K562 (cell line): Measurements from ENCODE around the gene PRICKLE4. TPM values are rescaled to one million over a fixed set of nuclear protein-coding genes. Genes with fewer than 3 reads are reported as not detected.

Experiments
- ARID3B ChIP-seq: fragments of 250-450 bp; sonication (Bioruptor Pico); IDR thresholded peaks from 2 replicates; pipeline ENCODE4 v1.4.0; 2020; ENCODE audit warnings: borderline replicate concordance
- ARNT ChIP-seq, 2 experiments: fragments of 450-650 bp; IDR thresholded peaks; 2 replicates each; pipeline ENCODE4 v1.6.1; 2016; ENCODE audit warnings: mild to moderate bottlenecking in 1 of 2
- CTBP1 ChIP-seq: fragments of 450-650 bp; IDR thresholded peaks from 2 replicates; pipeline ENCODE4 v1.6.1; 2016; ENCODE audit warnings: borderline replicate concordance
- ELK1 ChIP-seq: sonication (generic); formaldehyde crosslinking; IDR thresholded peaks from 2 replicates; pipeline ENCODE4 v1.8.1; 2022; ENCODE audit warnings: missing genetic modification reagents
- EP400 ChIP-seq: fragments of 450-650 bp; IDR thresholded peaks from 2 replicates; pipeline ENCODE4 v1.6.1; 2017; ENCODE audit warnings: antibody characterized with exemption, mild to moderate bottlenecking, moderate library complexity
- FIP1L1 ChIP-seq: fragments of 200-400 bp; formaldehyde crosslinking; IDR thresholded peaks from 2 replicates; pipeline ENCODE4 v1.6.1; 2018; ENCODE audit warnings: mild to moderate bottlenecking, low read depth, low read length; ENCODE audit not compliant: poor library complexity, severe bottlenecking
- HDAC8 ChIP-seq: fragments of 450-650 bp; IDR thresholded peaks from 2 replicates; pipeline ENCODE4 v1.6.1; 2016; ENCODE audit warnings: mild to moderate bottlenecking, missing genetic modification characterization, moderate library complexity, missing compliant biosample characterization
- HMG20B ChIP-seq: fragments of 250-450 bp; sonication (Bioruptor Pico); IDR thresholded peaks from 2 replicates; pipeline ENCODE4 v1.5.0; 2021; ENCODE audit warnings: mild to moderate bottlenecking
- HNRNPK ChIP-seq: fragments of 200-400 bp; formaldehyde crosslinking; IDR thresholded peaks from one replicate; pipeline ENCODE4 v1.6.1; 2018; ENCODE audit warnings: mild to moderate bottlenecking, low read depth, low read length; ENCODE audit not compliant: poor library complexity, severe bottlenecking
- HNRNPLL ChIP-seq: fragments of 200-400 bp; formaldehyde crosslinking; IDR thresholded peaks from 2 replicates; pipeline ENCODE4 v1.6.1; 2017; ENCODE audit warnings: low read length, low read depth, mild to moderate bottlenecking; ENCODE audit not compliant: poor library complexity, severe bottlenecking
- MAZ ChIP-seq, 2 experiments: fragments of 450-650 bp in 1 of 2; sonication (generic) in 1 of 2; formaldehyde crosslinking; IDR thresholded peaks in 1 of 2; conservative IDR thresholded peaks in 1 of 2; 2 replicates each; pipeline versions ENCODE4 v1.4.0 to v1.5.0; 2020; ENCODE audit warnings: mild to moderate bottlenecking in 1 of 2, missing genetic modification reagents in 1 of 2
- MXD1 ChIP-seq: fragments of 250-450 bp; sonication (Bioruptor Pico); IDR thresholded peaks from 2 replicates; pipeline ENCODE4 v1.8.0; 2021; ENCODE audit warnings: borderline replicate concordance, mild to moderate bottlenecking, moderate library complexity; ENCODE audit not compliant: poor library complexity, severe bottlenecking
- NR2C2 ChIP-seq, 2 experiments: fragments of 200-800 bp in 1 of 2; sonication (Bioruptor generic) in 1 of 2; sonication (generic) in 1 of 2; formaldehyde crosslinking in 1 of 2; IDR thresholded peaks; 2 replicates each; pipeline versions ENCODE4 v1.6.1 to v1.8.0; 2016 to 2022; ENCODE audit warnings: mild to moderate bottlenecking in 1 of 2, missing compliant biosample characterization in 1 of 2, missing genetic modification characterization in 1 of 2, missing genetic modification reagents in 1 of 2
- PHF21A ChIP-seq: fragments of 450-650 bp; IDR thresholded peaks from 2 replicates; pipeline ENCODE4 v1.6.1; 2017; ENCODE audit warnings: low read depth, borderline replicate concordance
- RBM22 ChIP-seq: fragments of 200-400 bp; formaldehyde crosslinking; IDR thresholded peaks from 2 replicates; pipeline ENCODE4 v1.6.1; 2018; ENCODE audit warnings: low read length, low read depth; ENCODE audit not compliant: poor library complexity, severe bottlenecking
- RNF2 ChIP-seq: sonication (generic); IDR thresholded peaks from 2 replicates; pipeline ENCODE4 v1.6.1; 2016
- SP1 ChIP-seq: sonication (generic); formaldehyde crosslinking; IDR thresholded peaks from 2 replicates; pipeline ENCODE4 v1.8.1; 2022; ENCODE audit warnings: mild to moderate bottlenecking, missing genetic modification reagents
- TCF3 ChIP-seq: sonication (generic); formaldehyde crosslinking; IDR thresholded peaks from 2 replicates; pipeline ENCODE4 v1.4.0; 2020; ENCODE audit warnings: mild to moderate bottlenecking, missing genetic modification reagents
- ZNF76 ChIP-seq: fragments of 250-450 bp; sonication (Bioruptor Pico); IDR thresholded peaks from 2 replicates; pipeline ENCODE4 v1.4.0; 2020; ENCODE audit warnings: mild to moderate bottlenecking, moderate library complexity, borderline replicate concordance
- polyA plus RNA-seq, 8 experiments: library from polyadenylated mRNA; depleted of rRNA in 4 of 8; stranded (reverse) in 5 of 8; unstranded in 3 of 8; fragments of >200 nt; fragmentation: Nextera tagmentation in 2 of 8; fragmentation: Illumina TruSeq in 1 of 8; extraction: Ambion mirVana in 2 of 8; extraction: Trizol in 1 of 8; gene quantifications; 2 replicates each; pipeline versions ENCODE4 v1.2.1 to v1.2.3, GENCODE V29; 2011 to 2014; ENCODE audit warnings: inconsistent platforms in 1 of 8, missing spikeins in 1 of 8
- total RNA-seq, 7 experiments: library from RNA; depleted of rRNA in 6 of 7; stranded (reverse); fragments of >200 nt in 6 of 7; fragmentation: Illumina TruSeq in 2 of 7; extraction: Trizol in 2 of 7; gene quantifications; 2 replicates each; pipeline versions ENCODE4 v1.2.1 to v1.2.3, GENCODE V29; 2011 to 2021; ENCODE audit warnings: low replicate concordance in 1 of 7
- TF ChIP-seq, protein P1 (sequence below): fragments of 450-650 bp; formaldehyde crosslinking; IDR thresholded peaks from 2 replicates; pipeline ENCODE4 v1.4.0; 2020; ENCODE audit warnings: mild to moderate bottlenecking, moderate library complexity
- TF ChIP-seq, protein P2 (sequence below): fragments of 450-650 bp; formaldehyde crosslinking; IDR thresholded peaks from 2 replicates; pipeline ENCODE4 v1.4.0; 2020; ENCODE audit warnings: mild to moderate bottlenecking

Gene PRICKLE4
- total and polyA plus RNA-seq, 9 of the 15 experiments (the other 6 are each of a cell fraction or from before 2014, with no cell fraction given): 0.20 to 0.32 (median 0.27) TPM; not detected in 6

GRCh38 chr6:41779788-41780550 lies 613 bp upstream of the PRICKLE4 start, which contains the start of gene FRS3 (continued):
- TF ChIP-seq HDAC8 (no peak), TCF3 (CRISPR knock-in tag) (peak; percentile 54), HNRNPK (peak; percentile 82), ZNF76 (CRISPR knock-in tag) (peak; percentile 11; the same call in 1 of the 2 replicates), MXD1 (CRISPR knock-in tag) (no peak), HMG20B (CRISPR knock-in tag) (no peak), PHF21A (peak; percentile 19; the same call in 1 of the 2 replicates), ARID3B (CRISPR knock-in tag) (no peak), ARNT (IDR thresholded peaks at IDR 0.05) (peak in 1 of 2 experiments; percentile 17; a peak in 1 of 4 replicates), RNF2 (0 out of 2 replicates have a peak, but pooled peaks have one; percentile 69), MAZ (CRISPR knock-in tag; conservative IDR thresholded peaks at IDR 0.05 in 1 of 2, IDR thresholded peaks at IDR 0.05 in 1 of 2) (peak; percentile 97 to 99), CTBP1 (peak; percentile 88), RBM22 (no peak), SP1 (peak; percentile 99), FIP1L1 (peak; percentile 90), HNRNPLL (peak; percentile 45), ELK1 (CRISPR knock-in tag) (no peak), NR2C2 (CRISPR knock-in tag; IDR thresholded peaks at IDR 0.05) (peak; percentile 98), NR2C2 (tag; IDR thresholded peaks at IDR 0.05) (peak; percentile 99), EP400 (peak; percentile 39; the same call in 1 of the 2 replicates)
- TF ChIP-seq, protein P1, sequence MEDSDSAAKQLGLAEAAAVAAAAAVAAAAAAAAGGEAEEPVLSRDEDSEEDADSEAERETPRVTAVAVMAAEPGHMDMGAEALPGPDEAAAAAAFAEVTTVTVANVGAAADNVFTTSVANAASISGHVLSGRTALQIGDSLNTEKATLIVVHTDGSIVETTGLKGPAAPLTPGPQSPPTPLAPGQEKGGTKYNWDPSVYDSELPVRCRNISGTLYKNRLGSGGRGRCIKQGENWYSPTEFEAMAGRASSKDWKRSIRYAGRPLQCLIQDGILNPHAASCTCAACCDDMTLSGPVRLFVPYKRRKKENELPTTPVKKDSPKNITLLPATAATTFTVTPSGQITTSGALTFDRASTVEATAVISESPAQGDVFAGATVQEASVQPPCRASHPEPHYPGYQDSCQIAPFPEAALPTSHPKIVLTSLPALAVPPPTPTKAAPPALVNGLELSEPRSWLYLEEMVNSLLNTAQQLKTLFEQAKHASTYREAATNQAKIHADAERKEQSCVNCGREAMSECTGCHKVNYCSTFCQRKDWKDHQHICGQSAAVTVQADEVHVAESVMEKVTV (CRISPR knock-in tag): peak; percentile 99
- TF ChIP-seq, protein P2, sequence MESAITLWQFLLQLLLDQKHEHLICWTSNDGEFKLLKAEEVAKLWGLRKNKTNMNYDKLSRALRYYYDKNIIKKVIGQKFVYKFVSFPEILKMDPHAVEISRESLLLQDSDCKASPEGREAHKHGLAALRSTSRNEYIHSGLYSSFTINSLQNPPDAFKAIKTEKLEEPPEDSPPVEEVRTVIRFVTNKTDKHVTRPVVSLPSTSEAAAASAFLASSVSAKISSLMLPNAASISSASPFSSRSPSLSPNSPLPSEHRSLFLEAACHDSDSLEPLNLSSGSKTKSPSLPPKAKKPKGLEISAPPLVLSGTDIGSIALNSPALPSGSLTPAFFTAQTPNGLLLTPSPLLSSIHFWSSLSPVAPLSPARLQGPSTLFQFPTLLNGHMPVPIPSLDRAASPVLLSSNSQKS (CRISPR knock-in tag): no peak
